SW 1271 (cell line): ENCODE results near the gene HLA-F.

Experiments
- DNase-seq, 2 experiments: peaks; one replicate each; lab custom pipeline; 2025; lab: John Stamatoyannopoulos, UW

HLA-F gene

GRCh38 chr6:29723262-29723665 lies at the start of gene HLA-F:
Gene HLA-F, plus strand, starts transcription at chr6:29723434. Its CDS starts 30 bp downstream, at chr6:29723464.
- peak; percentile 69 to 92 for DNase-seq

GRCh38 chr6:29674008-29674407 lies 49.2 kb upstream of the HLA-F start:
- no peak for DNase-seq

GRCh38 chr6:29675561-29675960 lies 47.7 kb upstream of the HLA-F start:
- no peak for DNase-seq

GRCh38 chr6:29676981-29677601 lies 46.1 kb upstream of the HLA-F start:
- peak in 1 of 2 experiments; percentile 18 for DNase-seq

- peak in 1 of 2 experiments; percentile 12 for DNase-seq
Observed at GRCh38 chr6:29678114-29678513, 45.1 kb upstream of the HLA-F start.

GRCh38 chr6:29679962-29680361 lies 43.3 kb upstream of the HLA-F start:
- no peak for DNase-seq

GRCh38 chr6:29680416-29680815 lies 42.8 kb upstream of the HLA-F start:
- no peak for DNase-seq

- no peak for DNase-seq
Observed at GRCh38 chr6:29680904-29681303, 42.3 kb upstream of the HLA-F start, which contains the start of gene ZFP57. Gene ZFP57, minus strand, starts transcription at chr6:29681152. Its CDS starts 4,149 bp downstream, at chr6:29677003.

- no peak for DNase-seq
Observed at GRCh38 chr6:29681811-29682210, 41.4 kb upstream of the HLA-F start.

GRCh38 chr6:29685718-29686326 lies 37.4 kb upstream of the HLA-F start:
- DNase-seq = no peak

- no peak for DNase-seq
Observed at GRCh38 chr6:29694637-29695036, 28.6 kb upstream of the HLA-F start.

- DNase-seq = no peak
Observed at GRCh38 chr6:29696147-29697125, 26.8 kb upstream of the HLA-F start.

- DNase-seq = peak in 1 of 2 experiments; percentile 12
Observed at GRCh38 chr6:29702519-29703103, 20.6 kb upstream of the HLA-F start.

- peak in 1 of 2 experiments; percentile 53 for DNase-seq
Observed at GRCh38 chr6:29705389-29706231, 17.6 kb upstream of the HLA-F start.

- DNase-seq = no peak
Observed at GRCh38 chr6:29708432-29709179, 14.6 kb upstream of the HLA-F start.

- DNase-seq = no peak
Observed at GRCh38 chr6:29709188-29709587, 14.0 kb upstream of the HLA-F start.

GRCh38 chr6:29710281-29710941 lies 12.8 kb upstream of the HLA-F start:
- DNase-seq = no peak

GRCh38 chr6:29720863-29721262 lies 2.4 kb upstream of the HLA-F start:
- DNase-seq = no peak

- DNase-seq = no peak
Observed at GRCh38 chr6:29723666-29724588, 693 bp downstream of the HLA-F start.
